WTC11 (cell line): ENCODE measurements around the gene NAV2.

Source experiments
- CREB1 ChIP-seq: sonication (generic); formaldehyde crosslinking; IDR thresholded peaks from 2 replicates; pipeline ENCODE4 v1.8.0; 2023; ENCODE audit warnings: mild to moderate bottlenecking, missing genetic modification reagents
- ETV6 ChIP-seq: sonication (generic); formaldehyde crosslinking; IDR thresholded peaks from 2 replicates; pipeline ENCODE4 v1.8.1; 2022; ENCODE audit warnings: mild to moderate bottlenecking, missing genetic modification reagents
- JUN ChIP-seq: sonication (generic); formaldehyde crosslinking; IDR thresholded peaks from 2 replicates; pipeline ENCODE4 v1.8.0; 2023; ENCODE audit warnings: mild to moderate bottlenecking, missing genetic modification reagents
- NFYB ChIP-seq: sonication (generic); formaldehyde crosslinking; conservative IDR thresholded peaks from 2 replicates; pipeline ENCODE4 v1.8.0; 2022; ENCODE audit warnings: low read depth, missing genetic modification reagents
- NR2C2 ChIP-seq: sonication (generic); formaldehyde crosslinking; IDR thresholded peaks from 2 replicates; pipeline ENCODE4 v1.8.0; 2022; ENCODE audit warnings: mild to moderate bottlenecking, missing genetic modification reagents
- TEAD4 ChIP-seq: sonication (generic); formaldehyde crosslinking; IDR thresholded peaks from 2 replicates; pipeline ENCODE4 v1.8.0; 2022; ENCODE audit warnings: mild to moderate bottlenecking, missing genetic modification reagents
- ZNF423 ChIP-seq: fragments of 250-450 bp; sonication (Bioruptor Pico); IDR thresholded peaks from 2 replicates; pipeline ENCODE4 v2.1.2; 2022; ENCODE audit warnings: mild to moderate bottlenecking, moderate library complexity
- TF ChIP-seq, protein P1 (sequence below): fragments of 200-600 bp; IDR thresholded peaks from 2 replicates; pipeline ENCODE4 v1.8.0; 2022; ENCODE audit warnings: antibody characterized with exemption
- TF ChIP-seq, protein P2 (sequence below): sonication (generic); formaldehyde crosslinking; IDR thresholded peaks from 2 replicates; pipeline ENCODE4 v1.8.1; 2023; ENCODE audit warnings: mild to moderate bottlenecking, missing genetic modification reagents
- TF ChIP-seq, protein P3 (sequence below): sonication (generic); formaldehyde crosslinking; conservative IDR thresholded peaks from 2 replicates; pipeline ENCODE4 v1.8.1; 2023; ENCODE audit warnings: mild to moderate bottlenecking, low read depth, missing genetic modification reagents, moderate library complexity
- TF ChIP-seq, protein P4 (sequence below): sonication (generic); formaldehyde crosslinking; IDR thresholded peaks from 2 replicates; pipeline ENCODE4 v1.8.1; 2023; ENCODE audit warnings: mild to moderate bottlenecking, moderate library complexity, missing genetic modification reagents
- TF ChIP-seq, protein P5 (sequence below): sonication (generic); formaldehyde crosslinking; IDR thresholded peaks from 2 replicates; pipeline ENCODE4 v1.8.1; 2022; ENCODE audit warnings: low read depth, mild to moderate bottlenecking, moderate library complexity, missing genetic modification reagents, borderline replicate concordance
- TF ChIP-seq, protein P6 (sequence below): sonication (generic); formaldehyde crosslinking; IDR thresholded peaks from 2 replicates; pipeline ENCODE4 v1.8.0; 2023; ENCODE audit warnings: missing genetic modification reagents
- TF ChIP-seq, protein P7 (sequence below): sonication (generic); formaldehyde crosslinking; conservative IDR thresholded peaks from 2 replicates; pipeline ENCODE4 v1.8.1; 2022; ENCODE audit warnings: mild to moderate bottlenecking, missing genetic modification reagents

DNA sequence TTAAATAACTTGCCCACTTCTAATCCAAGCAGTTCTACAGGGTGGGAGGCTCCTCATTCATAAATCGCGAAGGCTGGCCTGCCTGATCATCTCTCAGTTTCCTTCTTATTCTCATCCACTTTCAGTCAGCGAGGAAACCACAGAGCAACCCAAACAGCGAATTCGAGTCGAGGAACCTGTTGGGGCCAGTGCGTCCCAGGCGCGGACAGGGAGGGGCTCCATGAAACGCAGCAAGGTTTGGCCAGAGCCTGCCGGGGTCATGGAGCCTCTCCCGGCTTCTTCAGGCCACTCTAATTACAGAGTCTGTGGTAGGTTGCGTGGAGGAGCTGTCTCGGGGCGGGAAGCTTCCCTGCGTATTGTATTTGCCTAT, 741 bp upstream of the NAV2 start:
- no peak for TF ChIP-seq CREB1
- TF ChIP-seq, protein P1, sequence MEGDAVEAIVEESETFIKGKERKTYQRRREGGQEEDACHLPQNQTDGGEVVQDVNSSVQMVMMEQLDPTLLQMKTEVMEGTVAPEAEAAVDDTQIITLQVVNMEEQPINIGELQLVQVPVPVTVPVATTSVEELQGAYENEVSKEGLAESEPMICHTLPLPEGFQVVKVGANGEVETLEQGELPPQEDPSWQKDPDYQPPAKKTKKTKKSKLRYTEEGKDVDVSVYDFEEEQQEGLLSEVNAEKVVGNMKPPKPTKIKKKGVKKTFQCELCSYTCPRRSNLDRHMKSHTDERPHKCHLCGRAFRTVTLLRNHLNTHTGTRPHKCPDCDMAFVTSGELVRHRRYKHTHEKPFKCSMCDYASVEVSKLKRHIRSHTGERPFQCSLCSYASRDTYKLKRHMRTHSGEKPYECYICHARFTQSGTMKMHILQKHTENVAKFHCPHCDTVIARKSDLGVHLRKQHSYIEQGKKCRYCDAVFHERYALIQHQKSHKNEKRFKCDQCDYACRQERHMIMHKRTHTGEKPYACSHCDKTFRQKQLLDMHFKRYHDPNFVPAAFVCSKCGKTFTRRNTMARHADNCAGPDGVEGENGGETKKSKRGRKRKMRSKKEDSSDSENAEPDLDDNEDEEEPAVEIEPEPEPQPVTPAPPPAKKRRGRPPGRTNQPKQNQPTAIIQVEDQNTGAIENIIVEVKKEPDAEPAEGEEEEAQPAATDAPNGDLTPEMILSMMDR = no peak
- TF ChIP-seq, protein P2, sequence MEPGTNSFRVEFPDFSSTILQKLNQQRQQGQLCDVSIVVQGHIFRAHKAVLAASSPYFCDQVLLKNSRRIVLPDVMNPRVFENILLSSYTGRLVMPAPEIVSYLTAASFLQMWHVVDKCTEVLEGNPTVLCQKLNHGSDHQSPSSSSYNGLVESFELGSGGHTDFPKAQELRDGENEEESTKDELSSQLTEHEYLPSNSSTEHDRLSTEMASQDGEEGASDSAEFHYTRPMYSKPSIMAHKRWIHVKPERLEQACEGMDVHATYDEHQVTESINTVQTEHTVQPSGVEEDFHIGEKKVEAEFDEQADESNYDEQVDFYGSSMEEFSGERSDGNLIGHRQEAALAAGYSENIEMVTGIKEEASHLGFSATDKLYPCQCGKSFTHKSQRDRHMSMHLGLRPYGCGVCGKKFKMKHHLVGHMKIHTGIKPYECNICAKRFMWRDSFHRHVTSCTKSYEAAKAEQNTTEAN (CRISPR knock-in tag) = no peak
- peak; percentile 4; the same call in 1 of the 2 replicates for TF ChIP-seq ETV6 (CRISPR knock-in tag)
- TF ChIP-seq JUN = no peak
- TF ChIP-seq, protein P3, sequence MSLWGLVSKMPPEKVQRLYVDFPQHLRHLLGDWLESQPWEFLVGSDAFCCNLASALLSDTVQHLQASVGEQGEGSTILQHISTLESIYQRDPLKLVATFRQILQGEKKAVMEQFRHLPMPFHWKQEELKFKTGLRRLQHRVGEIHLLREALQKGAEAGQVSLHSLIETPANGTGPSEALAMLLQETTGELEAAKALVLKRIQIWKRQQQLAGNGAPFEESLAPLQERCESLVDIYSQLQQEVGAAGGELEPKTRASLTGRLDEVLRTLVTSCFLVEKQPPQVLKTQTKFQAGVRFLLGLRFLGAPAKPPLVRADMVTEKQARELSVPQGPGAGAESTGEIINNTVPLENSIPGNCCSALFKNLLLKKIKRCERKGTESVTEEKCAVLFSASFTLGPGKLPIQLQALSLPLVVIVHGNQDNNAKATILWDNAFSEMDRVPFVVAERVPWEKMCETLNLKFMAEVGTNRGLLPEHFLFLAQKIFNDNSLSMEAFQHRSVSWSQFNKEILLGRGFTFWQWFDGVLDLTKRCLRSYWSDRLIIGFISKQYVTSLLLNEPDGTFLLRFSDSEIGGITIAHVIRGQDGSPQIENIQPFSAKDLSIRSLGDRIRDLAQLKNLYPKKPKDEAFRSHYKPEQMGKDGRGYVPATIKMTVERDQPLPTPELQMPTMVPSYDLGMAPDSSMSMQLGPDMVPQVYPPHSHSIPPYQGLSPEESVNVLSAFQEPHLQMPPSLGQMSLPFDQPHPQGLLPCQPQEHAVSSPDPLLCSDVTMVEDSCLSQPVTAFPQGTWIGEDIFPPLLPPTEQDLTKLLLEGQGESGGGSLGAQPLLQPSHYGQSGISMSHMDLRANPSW (CRISPR knock-in tag) = no peak
- TF ChIP-seq, protein P4, sequence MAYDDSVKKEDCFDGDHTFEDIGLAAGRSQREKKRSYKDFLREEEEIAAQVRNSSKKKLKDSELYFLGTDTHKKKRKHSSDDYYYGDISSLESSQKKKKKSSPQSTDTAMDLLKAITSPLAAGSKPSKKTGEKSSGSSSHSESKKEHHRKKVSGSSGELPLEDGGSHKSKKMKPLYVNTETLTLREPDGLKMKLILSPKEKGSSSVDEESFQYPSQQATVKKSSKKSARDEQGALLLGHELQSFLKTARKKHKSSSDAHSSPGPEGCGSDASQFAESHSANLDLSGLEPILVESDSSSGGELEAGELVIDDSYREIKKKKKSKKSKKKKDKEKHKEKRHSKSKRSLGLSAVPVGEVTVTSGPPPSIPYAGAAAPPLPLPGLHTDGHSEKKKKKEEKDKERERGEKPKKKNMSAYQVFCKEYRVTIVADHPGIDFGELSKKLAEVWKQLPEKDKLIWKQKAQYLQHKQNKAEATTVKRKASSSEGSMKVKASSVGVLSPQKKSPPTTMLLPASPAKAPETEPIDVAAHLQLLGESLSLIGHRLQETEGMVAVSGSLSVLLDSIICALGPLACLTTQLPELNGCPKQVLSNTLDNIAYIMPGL = no peak
- TF ChIP-seq, protein P5, sequence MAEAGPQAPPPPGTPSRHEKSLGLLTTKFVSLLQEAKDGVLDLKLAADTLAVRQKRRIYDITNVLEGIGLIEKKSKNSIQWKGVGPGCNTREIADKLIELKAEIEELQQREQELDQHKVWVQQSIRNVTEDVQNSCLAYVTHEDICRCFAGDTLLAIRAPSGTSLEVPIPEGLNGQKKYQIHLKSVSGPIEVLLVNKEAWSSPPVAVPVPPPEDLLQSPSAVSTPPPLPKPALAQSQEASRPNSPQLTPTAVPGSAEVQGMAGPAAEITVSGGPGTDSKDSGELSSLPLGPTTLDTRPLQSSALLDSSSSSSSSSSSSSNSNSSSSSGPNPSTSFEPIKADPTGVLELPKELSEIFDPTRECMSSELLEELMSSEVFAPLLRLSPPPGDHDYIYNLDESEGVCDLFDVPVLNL = no peak
- TF ChIP-seq, protein P6, sequence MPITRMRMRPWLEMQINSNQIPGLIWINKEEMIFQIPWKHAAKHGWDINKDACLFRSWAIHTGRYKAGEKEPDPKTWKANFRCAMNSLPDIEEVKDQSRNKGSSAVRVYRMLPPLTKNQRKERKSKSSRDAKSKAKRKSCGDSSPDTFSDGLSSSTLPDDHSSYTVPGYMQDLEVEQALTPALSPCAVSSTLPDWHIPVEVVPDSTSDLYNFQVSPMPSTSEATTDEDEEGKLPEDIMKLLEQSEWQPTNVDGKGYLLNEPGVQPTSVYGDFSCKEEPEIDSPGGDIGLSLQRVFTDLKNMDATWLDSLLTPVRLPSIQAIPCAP (CRISPR knock-in tag) = no peak
- TF ChIP-seq NR2C2 (CRISPR knock-in tag) = no peak
- TF ChIP-seq, protein P7, sequence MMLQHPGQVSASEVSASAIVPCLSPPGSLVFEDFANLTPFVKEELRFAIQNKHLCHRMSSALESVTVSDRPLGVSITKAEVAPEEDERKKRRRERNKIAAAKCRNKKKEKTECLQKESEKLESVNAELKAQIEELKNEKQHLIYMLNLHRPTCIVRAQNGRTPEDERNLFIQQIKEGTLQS (CRISPR knock-in tag) = no peak
- TF ChIP-seq TEAD4 = no peak
- no peak for TF ChIP-seq ZNF423
- TF ChIP-seq NFYB (CRISPR knock-in tag) = no peak
